Measurements from ENCODE around the gene B3GALT6.

The B3GALT6 gene

DNA sequence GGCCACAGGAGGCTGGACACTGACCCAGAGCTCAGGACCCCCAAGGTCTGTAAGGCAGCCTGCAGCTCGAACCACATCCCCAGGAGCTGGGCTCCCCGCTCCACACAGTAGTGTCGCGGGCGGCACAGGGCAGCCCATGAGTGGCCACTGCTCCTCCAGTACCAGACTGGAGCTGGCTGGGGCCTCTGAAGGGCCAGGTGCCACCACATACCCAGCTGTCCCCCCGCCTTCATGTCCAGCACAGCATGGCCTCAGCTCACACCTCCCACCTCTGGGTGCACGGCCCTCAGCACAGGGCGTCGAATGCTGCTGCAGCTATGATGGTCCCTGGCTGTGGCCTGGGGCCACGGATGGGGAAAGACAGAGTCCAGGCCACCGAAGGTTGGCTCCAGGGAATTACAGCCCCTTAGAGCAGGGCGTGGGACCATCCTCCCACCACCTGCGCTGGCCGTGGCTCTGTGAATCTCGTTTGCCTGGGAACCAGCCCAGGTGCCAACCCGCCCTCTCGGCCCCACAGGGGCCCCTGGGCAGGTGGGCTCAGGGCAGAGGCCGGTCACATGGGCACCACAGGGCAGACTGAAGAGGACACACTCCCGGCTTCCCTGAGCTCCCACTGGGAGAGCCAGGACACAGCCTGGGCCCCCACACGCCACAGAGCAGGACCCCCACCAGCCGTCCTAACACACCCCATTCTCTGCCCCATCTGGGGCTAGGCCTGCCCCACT is 16.0 kb upstream of the B3GALT6 start:
- DNase-seq (ENCODE audit: low read depth in 2 of 2): no peak

DNA sequence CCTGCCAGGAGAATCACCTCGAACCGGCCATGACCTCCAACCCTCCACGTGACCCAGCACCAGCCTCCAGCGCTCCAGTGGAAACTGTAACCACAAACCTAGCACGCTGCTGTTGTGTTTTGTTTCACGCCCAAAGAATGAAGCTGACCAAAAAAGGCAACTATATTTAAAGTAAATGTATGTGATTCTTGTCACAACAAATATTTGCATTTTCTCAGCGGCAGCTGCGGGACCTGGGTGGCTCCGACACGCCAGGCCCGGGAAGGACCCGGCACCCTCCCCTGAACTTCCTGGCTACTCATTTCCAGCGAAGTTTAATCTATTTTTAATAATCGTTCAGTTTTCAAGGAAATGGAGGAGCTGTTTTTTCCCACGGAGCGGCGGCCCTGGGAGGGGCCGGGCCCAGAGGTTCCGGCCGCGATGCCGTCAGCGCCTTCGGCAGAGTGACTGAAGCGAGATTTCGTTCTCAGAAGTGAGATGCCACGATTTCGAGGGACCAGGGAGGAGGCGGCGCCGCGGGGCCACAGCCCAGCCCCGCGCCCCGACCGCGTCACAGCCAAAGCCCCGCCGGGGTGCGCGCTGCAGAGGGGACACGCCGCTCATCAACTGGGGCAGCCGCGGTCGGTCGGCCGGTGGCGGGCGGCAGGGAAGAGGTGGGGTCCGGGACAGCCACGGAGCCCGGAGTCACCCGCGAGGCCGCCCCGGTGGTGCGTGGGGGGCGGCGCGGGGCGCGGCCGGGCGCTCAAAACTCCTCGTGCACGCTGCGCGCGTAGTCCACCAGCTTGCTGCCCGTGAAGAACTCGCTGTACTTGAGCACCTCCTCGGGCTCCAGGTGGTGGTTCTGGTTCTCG is 15.0 kb upstream of the B3GALT6 start:
- no peak for DNase-seq (ENCODE audit: low read depth in 2 of 2)

DNA sequence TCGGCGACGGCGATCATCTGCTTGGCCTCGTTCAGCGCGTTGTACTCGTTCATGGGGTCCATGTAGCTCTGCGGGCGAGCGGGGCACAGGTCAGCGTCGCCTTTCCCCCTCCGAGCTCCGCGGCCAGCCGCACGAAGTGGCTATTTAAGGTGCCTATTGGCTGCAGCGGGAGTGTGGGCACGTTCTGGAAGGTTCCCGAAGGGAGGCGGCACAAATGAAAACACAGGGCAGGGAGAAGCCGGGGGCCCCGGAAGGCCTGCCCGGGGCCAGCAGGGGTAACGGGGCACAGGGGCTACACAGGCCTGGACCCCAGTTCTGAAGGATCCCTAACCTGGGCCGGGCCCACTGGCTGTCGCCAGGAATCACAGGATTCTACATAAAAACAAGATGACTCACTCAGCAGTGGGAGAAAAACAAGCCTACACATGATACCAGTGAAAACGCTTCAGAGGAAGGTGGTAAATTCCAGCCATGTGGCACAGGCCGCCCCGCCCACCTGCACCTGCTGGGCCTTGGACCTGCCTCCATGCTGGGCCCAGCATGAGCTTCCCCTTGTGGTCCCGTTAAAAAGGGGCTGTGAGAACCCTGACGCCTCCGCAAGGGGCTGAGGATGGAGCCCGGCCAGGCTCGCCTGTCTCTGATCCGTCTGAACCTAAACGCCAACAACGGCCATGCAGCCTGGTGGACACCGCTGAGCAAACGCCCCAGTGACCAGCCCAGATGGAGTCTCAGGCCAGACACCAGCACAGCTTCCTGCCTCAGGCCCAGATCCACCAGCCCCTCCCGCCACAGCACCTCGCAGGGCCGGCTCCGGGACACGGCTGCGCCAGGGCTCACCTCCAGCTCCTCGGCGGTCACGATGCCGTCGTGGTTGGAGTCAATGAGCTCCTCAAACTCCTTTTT is 14.2 kb upstream of the B3GALT6 start:
- no peak for DNase-seq (ENCODE audit: low read depth in 2 of 2)

- DNase-seq (ENCODE audit: low read depth in 2 of 2): no peak
Observed at GRCh38 chr1:1218524-1219200, 13.4 kb upstream of the B3GALT6 start.

DNA sequence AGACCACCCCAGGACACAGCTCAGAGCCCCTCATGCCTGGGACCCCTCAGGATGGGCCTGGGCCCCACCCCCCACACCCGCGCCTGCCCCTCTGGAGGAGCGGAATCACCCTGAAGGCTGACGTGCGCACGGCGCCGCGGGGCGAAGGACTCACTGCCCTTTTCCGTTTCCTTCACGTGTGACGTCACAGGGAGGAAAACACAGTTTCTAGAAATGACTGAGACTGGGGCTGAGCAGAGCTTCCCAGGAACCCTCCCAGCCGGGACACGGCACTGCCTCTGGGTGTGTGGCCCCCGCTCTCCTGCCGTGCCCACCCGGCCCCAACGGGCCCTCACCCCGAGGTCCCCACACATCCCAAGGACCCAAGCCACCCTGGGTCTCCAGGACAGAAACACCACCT is 12.7 kb upstream of the B3GALT6 start:
- DNase-seq (ENCODE audit: low read depth in 2 of 2): no peak

DNA sequence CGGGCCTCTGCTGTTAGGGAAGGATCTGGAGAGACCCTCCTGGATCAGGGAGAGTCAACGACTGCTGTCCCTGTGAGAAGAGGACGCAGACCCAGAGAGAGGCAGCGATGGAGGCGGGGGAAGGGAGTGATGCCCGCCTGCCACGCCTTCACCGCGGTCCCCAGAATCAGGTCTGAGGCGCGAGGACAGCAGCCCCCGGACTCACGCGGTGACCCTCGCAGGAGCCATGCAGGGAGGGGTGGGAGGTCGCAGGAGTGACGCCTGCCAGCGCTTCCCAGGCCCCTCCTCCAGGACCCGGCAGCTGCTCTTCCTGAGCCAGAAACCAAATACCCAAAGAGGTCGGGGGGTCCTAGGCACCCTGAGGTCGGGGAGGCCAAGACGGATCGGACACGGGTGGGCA is 11.8 kb upstream of the B3GALT6 start:
- no peak for DNase-seq (ENCODE audit: low read depth in 2 of 2)

DNA sequence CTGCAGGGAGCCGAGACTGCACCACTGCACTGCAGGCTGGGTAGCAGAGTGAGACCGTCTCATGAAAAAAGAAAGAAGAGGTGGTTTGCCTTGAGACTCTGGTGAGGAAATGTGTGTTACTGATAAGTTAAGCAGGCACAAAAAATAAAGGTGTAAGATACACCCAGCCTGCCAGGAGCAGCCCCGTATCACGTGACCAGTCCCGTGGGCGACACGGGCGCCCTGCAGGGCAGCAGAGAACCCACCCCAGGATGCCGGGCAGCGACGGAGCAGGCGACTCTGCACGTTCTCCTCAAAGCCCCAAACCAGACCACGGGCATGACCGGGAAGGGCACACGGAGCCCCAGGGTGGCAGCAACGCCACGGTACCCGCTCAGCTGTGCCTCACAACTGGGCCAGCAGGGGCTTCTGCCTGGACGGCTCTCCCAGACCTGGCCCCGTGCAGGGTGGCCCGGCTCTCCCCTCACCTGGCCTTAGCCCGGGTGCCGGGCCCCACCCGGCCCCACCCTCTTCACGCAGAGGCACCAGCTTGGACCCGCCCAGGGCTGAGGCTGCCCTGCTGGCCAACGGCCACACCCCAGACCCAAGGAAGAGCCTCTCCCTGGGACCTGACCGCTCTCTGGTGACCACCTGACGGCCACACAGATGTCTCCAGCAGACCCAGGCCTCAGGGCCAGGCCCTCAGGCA is 10.0 kb upstream of the B3GALT6 start:
- no peak for DNase-seq (ENCODE audit: low read depth in 2 of 2)

GRCh38 chr1:1222575-1223225 is 9.3 kb upstream of the B3GALT6 start:
- no peak for DNase-seq (ENCODE audit: low read depth in 2 of 2)

DNA sequence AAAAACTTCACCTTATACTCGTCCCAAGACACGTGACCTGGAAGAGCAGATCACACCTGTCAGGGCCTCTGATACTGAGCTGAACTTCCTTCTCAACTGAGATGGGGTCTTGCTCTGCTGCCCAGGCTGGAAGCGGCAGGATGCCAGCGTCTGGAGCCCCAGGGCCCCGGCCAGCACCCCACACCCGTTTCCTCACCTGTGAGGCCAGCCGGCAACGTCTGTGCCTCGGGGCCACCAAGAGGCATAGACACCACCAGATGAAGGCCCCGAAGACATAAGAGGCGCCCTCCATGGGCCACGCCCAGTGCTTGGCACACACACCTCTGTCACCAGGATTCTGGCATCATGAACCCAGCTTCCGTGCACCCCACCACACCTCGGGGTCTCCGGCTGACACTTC is 8.7 kb upstream of the B3GALT6 start:
- DNase-seq (ENCODE audit: low read depth in 2 of 2): no peak

DNA sequence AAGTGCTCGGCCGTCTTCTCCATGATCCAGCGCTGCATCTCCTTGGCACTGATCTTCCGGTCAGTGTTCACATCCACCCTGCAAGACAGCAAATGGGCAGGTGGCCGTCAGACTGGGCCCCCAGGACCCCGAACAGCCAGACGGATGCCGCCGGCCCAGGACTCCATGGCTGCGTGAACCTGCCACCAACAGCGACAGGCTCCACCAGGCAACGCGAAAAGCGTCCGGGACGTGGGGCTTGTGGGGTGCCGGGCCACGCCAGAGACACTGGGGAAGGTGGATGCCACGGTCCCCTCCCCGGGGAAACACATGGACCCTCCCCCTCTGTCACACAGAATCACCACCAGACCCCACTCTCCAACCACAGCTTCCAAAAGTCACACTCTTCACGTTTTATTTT is 8.1 kb upstream of the B3GALT6 start:
- DNase-seq (ENCODE audit: low read depth in 2 of 2): no peak

GRCh38 chr1:1225238-1225845 is 6.7 kb upstream of the B3GALT6 start:
- no peak for DNase-seq (ENCODE audit: low read depth in 2 of 2)

GRCh38 chr1:1225913-1226312 is 6.1 kb upstream of the B3GALT6 start:
- no peak for DNase-seq (ENCODE audit: low read depth in 2 of 2)

DNA sequence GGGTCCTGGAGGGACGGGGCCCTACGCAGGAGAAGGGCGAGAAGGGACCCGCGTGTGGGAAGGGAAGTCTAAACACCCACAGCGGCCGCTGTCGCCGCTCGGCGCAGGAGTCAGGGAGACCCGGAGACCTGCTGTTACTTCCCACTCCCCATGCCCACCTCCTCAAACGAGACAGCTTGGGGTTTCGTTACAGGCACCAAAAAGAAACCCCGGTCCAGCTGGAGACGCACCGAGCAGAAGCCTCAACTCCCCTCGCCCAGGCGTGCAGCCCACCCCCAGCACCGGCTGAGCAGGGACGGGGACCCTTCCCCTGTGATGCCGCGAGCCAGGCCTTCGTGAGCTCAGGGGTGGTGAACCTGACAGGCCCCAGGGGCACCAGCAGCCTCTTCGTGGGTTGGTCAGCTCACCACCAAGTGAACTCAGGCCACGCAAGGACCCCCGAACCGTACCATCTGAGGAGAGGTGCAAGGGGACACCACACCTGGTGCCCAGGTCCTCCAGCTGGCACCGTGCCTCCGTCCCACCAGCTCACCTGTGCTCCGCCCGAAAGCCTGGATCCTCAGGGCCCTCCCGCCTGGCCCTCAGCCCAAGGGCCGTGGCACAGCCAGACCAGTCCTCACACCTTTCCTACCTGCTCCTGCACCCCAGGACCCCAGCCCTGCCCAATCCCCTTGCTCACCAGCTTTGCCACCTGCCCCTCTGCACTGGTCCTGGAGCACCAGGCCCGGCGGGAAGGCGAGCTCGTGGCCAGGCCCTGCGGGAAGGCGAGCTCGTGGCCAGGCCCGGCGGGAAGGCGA is 5.3 kb upstream of the B3GALT6 start:
- no peak for DNase-seq (ENCODE audit: low read depth in 2 of 2)

DNA sequence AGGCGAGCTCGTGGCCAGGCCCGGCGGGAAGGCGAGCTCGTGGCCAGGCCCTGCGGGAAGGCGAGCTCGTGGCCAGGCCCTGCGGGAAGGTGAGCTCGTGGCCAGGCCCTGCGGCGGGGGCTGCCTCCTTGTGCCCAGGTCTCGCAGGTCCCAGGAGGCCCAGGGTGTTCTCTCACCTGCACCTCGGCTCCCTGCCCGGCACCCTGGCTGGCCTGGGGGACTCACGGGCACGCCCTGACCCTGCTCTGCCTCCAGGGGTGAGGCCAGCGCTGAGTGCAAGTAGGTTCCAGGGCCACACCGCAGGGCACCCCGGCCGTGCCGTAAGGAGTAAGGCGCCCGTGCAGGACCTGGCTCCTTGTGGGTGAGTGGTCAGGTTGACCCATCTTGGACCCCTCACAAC is 4.7 kb upstream of the B3GALT6 start:
- no peak for DNase-seq (ENCODE audit: low read depth in 2 of 2)

DNA sequence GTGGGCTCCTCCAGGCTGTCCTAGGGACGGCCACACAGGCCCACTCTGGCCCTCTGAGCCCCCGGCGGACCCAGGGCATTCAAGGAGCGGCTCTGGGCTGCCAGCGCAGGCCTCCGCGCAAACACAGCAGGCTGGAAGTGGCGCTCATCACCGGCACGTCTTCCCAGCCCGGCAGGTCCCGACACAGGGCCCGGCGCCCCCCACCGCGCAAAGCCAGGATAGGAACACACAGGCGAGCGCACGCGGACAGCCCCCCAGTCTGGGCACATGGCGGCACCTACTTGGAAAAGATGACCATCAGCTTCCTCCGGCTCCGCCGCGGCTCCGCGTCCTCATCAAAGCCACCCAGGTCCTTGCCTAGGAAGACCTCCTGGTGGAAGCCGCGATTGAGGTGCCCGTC is 3.9 kb upstream of the B3GALT6 start:
- no peak for DNase-seq (ENCODE audit: low read depth in 2 of 2)

GRCh38 chr1:1228596-1229321 is 3.3 kb upstream of the B3GALT6 start:
- no peak for DNase-seq (ENCODE audit: low read depth in 2 of 2)

DNA sequence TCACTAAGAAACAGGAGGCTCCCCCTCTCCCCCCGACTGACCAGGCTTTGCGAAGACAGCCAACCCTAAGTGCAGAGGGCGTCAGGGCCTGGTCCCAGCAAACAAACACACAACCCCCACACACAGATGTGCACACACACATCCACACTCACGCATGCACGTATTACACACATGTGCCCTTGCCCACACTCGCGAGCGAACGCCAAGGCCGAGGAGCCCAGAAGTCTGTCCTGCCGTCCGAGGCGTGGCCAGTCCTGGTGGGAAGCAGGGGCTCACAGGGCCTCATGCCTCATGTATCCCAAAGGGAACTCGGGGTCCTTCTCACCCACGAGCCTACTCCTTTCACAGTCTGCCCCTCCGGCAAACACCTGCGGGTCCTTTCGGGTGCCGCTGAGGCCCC is 2.3 kb upstream of the B3GALT6 start:
- DNase-seq (ENCODE audit: low read depth in 2 of 2): no peak

- DNase-seq (ENCODE audit: low read depth in 2 of 2): no peak
Observed at GRCh38 chr1:1230656-1231399, 1.2 kb upstream of the B3GALT6 start.
